Stimulated activated effector memory CD8-positive, alpha-beta T cell treated with anti-CD3 and anti-CD28 coated beads, Interleukin-12 subunit alpha, Interleukin-12 subunit beta, amount 100 ng/mL, for 72 hours (primary cell): Measurements from ENCODE around the gene MICALL2.

Experiments used
- ATAC-seq: fragments of 150-1000 bp; cut with Tn5 transposase; 2 replicates; pipeline ENCODE4 v1.10.0; 2021
- DNase-seq, 2 donors: peaks; one replicate each; pipeline ENCODE4 v3.0.0; 2021 to 2022; ENCODE audit warnings: low spot score in 2 of 2
- H3K27ac Mint-ChIP-seq: one replicate; pipeline ENCODE4 v1.8.0; 2022; ENCODE audit warnings: mild to moderate bottlenecking, mixed read lengths
- H3K36me3 Mint-ChIP-seq: one replicate; pipeline ENCODE4 v1.8.0; 2022; ENCODE audit warnings: mild to moderate bottlenecking, mixed read lengths
- H3K4me1 Mint-ChIP-seq: one replicate; pipeline ENCODE4 v1.8.0; 2022; ENCODE audit warnings: mixed read lengths
- H3K4me3 Mint-ChIP-seq: one replicate; pipeline ENCODE4 v1.8.0; 2022; ENCODE audit warnings: mild to moderate bottlenecking, mixed read lengths
- H3K9me3 Mint-ChIP-seq: one replicate; pipeline ENCODE4 v1.8.0; 2022; ENCODE audit warnings: mixed read lengths

Gene MICALL2

DNA sequence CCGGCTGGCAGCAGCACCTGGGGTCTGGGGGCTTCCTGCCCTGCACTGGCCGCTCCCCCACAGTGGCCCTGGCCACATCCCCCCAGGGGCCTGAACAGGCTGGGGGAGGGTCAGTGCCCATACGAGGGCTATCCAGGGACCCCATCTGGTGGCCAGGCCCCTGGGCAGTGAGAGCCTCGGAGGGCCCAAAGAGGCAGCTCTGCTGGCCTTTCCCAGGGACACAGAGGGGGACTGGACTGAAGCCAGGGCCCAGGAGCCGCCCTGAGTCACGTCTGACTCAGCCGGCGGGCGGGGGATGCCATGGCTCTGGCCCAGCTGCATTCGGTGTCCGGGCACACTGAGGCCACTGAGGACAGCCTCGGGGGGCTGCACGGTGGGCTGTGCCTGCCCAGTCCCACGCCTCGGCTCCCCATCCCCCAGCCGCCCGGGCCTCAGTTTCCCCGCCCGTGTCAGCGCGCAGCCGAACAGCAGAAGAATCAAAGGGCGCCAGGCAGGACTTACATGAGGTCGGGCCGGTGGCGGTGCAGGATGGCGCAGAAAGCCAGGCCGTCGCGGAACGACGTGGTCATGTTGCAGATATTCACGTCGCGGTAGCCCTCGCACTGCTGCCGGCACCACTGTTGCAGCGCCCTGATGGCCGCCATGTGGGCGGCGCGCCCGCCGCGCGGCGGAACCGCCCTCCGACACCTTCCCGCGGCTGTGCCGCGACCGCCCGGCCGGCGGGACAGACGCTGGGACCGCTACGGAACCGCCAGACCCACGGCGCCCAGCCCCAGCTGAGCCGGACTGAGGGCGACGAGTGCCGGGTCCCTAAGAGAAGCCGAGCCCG is at the start of gene MICALL2:
MICALL2 (minus strand) TSS at position 788 of the 829 bp plus-strand sequence; CDS start at position 644, 144 bp downstream.
- DNase-seq, result peak in 1 of 2 donors; percentile 36
- Mint-ChIP-seq H3K4me3 (peak within 1 kb of the TSS; percentile 72), H3K9me3 (no peaks in the 10 kb centered on the region), H3K27ac (peak within 1 kb of the TSS; percentile 78), H3K36me3 (peaks cover 4% of the 10 kb centered on the region), H3K4me1 (peaks cover 32% of the 10 kb centered on the region)
- peak; percentile 47 for ATAC-seq

DNA sequence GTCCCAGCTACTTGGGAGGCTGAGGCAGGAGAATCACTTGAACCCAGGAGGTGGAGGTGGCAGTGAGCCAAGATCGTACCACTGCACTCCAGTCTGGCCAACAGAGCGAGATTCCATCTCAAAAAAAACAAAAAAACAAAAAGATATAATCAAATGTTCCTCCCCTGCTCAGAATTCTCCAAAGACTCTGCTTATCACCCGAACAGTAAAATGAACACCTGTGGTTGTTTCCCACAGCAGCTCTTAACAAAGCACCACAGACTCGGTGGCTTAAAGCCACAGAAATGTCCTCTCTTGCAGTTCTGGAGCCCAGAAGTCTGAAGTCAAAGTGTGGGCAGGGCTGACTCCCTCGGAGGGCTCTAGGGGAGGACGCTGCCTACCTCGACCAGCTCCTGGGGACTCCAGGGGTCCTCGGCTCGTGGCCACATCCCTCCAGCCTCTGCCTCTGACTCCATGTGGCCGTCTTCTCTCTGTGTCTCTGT is 49.0 kb upstream of the MICALL2 start:
- H3K4me3 Mint-ChIP-seq, result no peak overlapping the region
- H3K4me1 Mint-ChIP-seq, result peaks cover 14% of the 10 kb centered on the region
- H3K27ac Mint-ChIP-seq, result peak overlapping the region; percentile 50
- DNase-seq, result no peak
- ATAC-seq, result no peak
- H3K36me3 Mint-ChIP-seq, result peaks cover 4% of the 10 kb centered on the region
- H3K9me3 Mint-ChIP-seq, result no peaks in the 10 kb centered on the region

DNA sequence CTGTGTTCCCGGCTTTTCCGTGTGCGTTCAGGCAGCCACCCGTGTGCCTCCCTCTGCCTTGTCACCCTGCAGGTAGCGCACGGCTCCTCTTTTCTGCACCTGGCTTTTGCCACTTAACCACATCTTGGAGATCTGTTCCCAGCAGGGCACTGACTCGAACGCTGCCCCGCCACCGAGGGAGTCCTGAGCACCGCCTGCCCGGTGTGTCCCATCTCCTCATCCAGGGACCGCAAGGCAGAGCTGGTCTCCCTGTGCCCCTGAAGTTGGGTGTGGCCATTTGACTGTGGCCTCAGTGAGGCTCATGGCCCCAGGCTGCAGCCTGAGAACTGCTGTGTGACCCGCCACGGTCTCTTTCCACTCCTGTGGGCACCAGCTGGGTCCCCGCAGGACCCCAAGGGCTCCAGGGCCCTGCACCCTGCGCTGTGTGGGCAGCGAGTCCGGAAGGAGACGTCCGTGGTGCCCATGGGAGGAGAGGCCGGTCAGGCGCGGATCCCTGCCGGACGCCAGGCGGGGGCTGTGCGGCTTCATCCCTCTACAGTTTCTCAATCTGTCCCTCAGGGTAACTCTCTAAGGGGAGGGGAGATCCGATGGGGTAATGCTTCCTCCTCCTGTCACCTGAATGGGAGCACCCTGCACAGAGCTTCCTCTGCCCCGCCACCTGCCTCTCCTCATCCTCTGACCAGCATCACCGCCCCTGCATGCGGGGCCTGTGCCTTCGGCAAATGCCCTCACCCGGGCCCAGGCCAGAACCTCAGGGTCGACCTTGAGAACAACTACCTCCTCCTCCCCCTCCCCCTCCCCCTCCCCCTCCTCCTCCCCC is 46.7 kb upstream of the MICALL2 start:
- no peak overlapping the region for H3K27ac Mint-ChIP-seq

DNA sequence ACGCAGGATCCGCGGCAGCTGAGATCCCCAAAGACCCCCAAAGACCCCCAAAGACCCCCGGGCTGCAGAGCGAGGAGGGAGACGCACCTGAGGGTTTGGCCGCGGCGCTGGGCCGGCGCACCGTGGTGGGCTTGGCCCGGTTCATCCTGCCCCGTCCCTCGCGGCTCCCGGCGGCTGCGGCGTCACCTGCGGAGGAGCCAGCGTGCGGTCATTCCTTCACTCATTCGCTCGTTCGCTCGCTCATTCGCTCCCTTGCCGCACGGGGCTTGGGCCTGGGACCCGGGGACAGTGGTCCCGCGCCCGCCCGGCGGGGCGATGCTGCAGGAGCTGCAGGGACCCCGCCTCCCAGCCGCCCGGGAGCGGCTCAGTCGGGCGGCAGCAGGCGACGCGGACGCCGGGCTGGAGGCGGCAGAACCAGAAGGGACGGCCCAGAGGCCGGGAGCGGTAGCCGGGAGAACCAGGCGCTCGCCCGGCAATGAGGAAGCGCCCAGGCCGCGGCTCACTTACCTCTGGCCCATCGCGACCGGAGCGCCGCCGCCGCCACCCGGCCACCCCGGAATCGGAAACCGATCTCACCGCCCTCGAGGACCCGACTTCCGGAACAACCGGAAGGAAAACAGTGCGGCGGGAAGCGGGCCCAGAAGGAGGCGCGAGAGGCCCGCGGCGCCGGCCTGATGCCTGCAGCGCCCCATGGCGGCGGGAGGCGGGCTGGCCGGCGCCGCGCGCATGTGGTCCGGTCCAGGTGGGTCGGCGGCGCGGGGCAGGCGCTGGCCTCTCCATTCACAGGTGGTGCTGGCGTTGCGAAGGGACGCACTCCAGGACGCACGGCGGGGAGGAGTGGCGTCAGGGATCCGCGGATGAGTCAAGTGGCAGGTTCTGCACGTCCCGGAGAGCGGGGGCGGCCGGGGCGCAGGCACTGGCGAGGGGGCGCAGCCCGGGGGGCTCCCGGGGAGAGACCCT is 44.8 kb upstream of the MICALL2 start, which contains the start of gene INTS1:
INTS1 (minus strand) TSS at position 574 of the 960 bp plus-strand sequence; CDS start at position 145, 429 bp downstream.
- Mint-ChIP-seq H3K36me3 (peaks cover 34% of the 10 kb centered on the region), H3K9me3 (no peaks in the 10 kb centered on the region), H3K4me3 (peak within 1 kb of the TSS; percentile 80), H3K4me1 (peaks cover 36% of the 10 kb centered on the region), H3K27ac (peak within 1 kb of the TSS; percentile 87)
- DNase-seq (peak; percentile 83 to 93), ATAC-seq (peak; percentile 93)

More for the DNA sequence above, 46.7 kb upstream of the MICALL2 start:
- DNase-seq, result no peak
- H3K4me1 Mint-ChIP-seq, result peaks cover 28% of the 10 kb centered on the region
- H3K4me3 Mint-ChIP-seq, result peak overlapping the region; percentile 80
- H3K36me3 Mint-ChIP-seq, result peaks cover 26% of the 10 kb centered on the region
- H3K9me3 Mint-ChIP-seq, result no peaks in the 10 kb centered on the region
- ATAC-seq, result no peak

DNA sequence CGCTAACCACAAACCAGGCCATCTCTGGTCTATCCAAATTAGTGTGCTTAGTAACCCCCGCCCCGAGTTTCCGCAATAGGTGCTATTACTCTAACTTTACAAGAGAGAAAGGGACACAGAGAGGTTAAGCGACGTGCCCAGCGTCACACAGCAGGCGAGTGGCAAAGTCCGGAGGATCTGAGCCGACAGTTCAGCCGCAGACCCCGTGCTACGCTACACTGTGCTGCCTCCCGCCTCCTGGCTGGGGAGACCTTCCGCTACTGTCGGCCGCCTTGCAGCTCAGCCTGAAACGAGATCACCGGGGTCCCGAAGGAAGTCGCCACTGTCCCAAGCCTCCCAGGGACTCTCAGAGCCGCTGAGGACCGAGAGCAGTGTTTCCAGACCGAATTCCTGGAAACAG is 44.1 kb upstream of the MICALL2 start:
- DNase-seq (no peak), ATAC-seq (no peak)
- peak overlapping the region; percentile 87 for H3K27ac Mint-ChIP-seq
- H3K4me1 Mint-ChIP-seq, result peaks cover 36% of the 10 kb centered on the region
- H3K4me3 Mint-ChIP-seq, result peak overlapping the region; percentile 80
- H3K36me3 Mint-ChIP-seq, result peaks cover 34% of the 10 kb centered on the region
- no peaks in the 10 kb centered on the region for H3K9me3 Mint-ChIP-seq

DNA sequence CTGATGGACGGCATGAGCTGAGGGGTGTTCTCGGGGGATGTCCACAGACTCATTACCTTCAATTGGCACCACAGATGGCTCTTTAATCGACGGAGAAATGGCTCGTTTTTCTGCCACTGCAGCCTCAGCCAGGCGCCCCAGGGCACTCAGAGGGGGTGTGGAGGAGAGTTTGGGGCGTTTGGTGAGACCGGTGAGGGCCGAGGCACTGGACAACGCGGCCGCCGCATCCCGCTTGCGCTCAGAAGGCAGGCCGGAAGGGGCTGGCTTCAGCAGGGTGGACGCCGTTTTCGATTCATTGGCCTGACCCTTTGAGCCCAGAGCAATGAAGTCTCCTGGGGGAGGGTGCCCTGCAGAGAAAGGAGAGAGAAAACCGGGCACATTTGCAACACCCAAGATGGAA is 43.6 kb upstream of the MICALL2 start:
- no peaks in the 10 kb centered on the region for H3K9me3 Mint-ChIP-seq
- peaks cover 36% of the 10 kb centered on the region for H3K4me1 Mint-ChIP-seq
- ATAC-seq, result no peak

DNA sequence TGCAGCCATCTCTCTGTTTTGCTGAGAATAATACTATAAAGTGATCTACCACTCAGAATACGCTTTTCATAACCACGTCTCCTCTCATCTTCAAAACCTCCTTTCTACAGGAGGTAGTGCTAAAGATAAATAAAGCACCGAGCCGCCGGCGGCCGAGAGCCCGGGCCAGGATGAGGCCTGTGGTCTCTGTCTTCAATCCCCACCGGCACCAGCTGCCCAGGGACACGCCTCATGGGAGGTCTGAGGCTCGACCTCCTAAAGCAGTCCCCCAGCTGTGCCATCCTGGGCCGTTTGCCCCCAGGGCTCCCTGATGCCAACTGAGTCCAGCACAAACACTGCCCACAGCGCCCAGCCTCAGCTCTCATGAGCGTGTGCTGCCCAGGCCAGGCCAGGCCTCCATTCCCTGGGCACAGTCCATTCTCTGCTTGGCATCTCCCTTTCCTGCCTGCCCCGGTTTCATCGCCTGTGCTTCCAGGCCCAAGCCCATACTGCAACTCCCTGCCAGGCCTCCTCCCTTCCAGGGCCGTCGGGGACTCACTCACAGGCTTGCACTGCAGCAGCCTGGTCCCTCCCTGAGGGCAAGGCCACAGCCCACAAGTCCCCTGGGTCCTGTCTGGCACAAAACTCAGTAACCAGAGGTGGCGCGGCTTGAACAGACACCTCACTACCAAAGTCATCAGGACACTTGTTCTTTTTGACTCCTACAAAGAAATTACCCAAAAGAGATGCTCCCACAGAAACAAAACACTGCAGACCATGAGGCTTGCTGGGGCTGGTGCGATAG is 42.4 kb upstream of the MICALL2 start:
- H3K36me3 Mint-ChIP-seq, result peaks cover 43% of the 10 kb centered on the region
- H3K4me3 Mint-ChIP-seq, result peak overlapping the region; percentile 80
- peak overlapping the region; percentile 87 for H3K27ac Mint-ChIP-seq
- H3K9me3 Mint-ChIP-seq, result no peaks in the 10 kb centered on the region
- ATAC-seq, result no peak
- H3K4me1 Mint-ChIP-seq, result peaks cover 32% of the 10 kb centered on the region
- DNase-seq, result no peak

More for the DNA sequence above, 43.6 kb upstream of the MICALL2 start:
- Mint-ChIP-seq H3K4me3 (peak overlapping the region; percentile 80), H3K36me3 (peaks cover 34% of the 10 kb centered on the region), H3K27ac (peak overlapping the region; percentile 87)
- DNase-seq, result no peak

DNA sequence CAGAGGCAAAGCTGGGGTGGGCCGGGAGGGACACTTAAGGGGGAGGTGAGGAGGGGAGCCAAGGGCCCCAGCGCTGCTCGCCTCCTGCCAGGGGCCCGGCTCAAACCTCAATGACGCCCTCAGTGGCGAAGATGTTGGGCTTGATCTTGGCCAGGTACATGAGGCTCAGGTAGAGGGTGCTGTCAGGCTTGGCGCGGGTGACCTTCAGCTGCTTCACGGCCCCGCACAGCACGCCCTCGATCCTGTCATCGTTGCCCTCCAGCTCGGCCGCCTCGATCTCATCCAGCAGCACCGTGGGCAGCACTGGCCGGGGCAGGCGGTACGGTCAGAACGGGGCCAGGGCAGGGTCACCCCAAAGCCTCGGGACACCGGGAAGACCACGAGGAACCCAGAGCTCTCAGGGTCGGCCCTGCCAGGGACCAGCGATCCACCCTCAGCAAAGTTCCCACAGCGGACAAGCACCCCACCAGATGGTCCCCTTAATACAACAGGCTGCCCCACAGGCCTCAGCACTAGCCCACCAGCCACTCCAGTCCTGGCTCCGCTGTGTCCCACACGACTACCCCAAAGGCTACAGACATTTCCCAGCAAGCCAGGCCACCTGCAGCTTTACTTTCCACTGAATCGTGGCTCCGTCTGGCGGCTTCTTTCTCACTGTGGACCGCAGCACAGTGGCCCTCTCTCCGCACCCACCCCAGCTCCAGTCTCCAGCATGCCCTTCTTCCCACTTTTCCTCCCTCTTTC is 41.0 kb upstream of the MICALL2 start:
- DNase-seq, result no peak
- no peak overlapping the region for H3K4me3 Mint-ChIP-seq
- ATAC-seq, result no peak
- peaks cover 29% of the 10 kb centered on the region for H3K4me1 Mint-ChIP-seq
- H3K9me3 Mint-ChIP-seq, result no peaks in the 10 kb centered on the region
- peaks cover 47% of the 10 kb centered on the region for H3K36me3 Mint-ChIP-seq
- H3K27ac Mint-ChIP-seq, result peak overlapping the region; percentile 8

DNA sequence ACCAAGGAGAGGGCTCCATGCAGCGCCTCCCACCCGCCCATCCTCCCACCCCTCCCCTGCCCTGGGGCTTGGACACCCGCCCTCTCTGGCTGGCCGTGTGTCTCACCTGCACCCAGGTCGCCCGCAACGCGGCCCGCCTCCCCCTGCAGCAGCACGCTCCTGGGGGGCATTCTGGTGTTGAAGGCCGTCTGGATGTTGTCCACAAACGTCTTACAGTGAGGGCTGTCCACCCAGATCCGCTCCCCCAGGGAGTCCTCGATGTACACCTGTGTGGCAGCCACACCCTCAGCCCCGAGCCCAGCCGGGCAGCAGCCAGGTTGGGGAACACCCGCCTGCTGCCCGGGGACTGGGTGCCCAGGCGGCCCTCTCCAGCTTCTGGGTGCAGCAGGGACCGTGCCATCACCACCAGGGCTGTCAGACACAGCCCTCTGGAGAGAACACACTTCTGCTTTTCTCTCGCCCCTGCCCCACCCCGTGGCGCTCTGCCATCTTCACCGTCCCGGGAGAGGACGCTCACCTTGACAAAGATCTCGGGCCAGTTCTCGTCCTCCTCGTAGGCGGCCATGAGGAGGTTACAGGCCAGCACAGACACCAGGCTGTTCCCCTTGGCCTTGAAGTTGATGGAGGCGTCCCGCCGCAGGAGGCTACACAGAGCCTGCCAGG is 40.2 kb upstream of the MICALL2 start:
- no peak for DNase-seq
- peaks cover 29% of the 10 kb centered on the region for H3K4me1 Mint-ChIP-seq
- H3K9me3 Mint-ChIP-seq, result no peaks in the 10 kb centered on the region
- peaks cover 48% of the 10 kb centered on the region for H3K36me3 Mint-ChIP-seq
- H3K4me3 Mint-ChIP-seq, result no peak overlapping the region
- H3K27ac Mint-ChIP-seq, result no peak overlapping the region
- no peak for ATAC-seq

DNA sequence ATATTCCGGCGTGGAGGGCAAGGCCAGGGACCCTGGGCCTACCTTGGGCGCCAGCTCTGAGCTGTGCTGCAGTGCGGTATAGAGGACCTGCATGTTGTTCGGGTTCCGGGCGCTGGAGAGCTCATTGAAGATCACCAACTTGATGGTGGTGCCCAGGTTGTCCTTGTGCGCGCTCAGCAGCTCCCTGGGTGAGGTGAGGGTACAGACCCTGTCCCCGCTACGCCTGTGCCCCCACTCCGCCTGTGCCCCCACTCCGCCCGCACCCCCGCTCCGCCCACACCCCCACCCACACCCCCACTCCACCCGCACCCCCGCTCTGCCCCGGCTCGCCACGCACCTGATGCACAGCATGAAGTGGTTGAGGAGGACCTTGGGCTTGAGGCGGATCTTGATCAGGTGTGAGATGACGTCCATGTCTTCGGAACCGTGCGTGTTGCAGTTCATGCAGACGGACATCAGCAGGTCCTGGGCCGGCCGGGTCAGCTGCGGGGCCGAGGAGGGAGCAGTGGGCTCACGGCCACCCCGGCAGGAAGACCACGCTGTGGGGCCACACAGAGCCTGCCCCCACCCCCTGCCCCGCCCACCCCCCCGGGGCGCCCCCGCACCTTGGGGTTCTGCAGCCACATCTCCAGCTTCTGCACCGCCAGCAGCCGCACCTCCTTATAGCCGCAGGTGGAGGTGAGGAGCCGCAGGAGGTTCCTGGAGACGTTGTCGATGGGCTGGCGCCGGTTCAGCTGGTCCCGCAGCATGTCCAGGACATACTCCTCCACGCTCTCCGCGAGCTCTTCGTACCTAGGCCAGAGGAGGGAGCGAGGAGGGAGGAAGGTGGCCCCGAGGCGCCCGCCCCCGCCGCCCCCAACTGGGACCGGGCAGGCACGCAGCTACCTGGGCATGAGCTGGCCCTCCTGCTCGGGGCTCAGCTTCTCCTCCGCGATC is 39.4 kb upstream of the MICALL2 start:
- Mint-ChIP-seq H3K27ac (no peak overlapping the region), H3K4me1 (peaks cover 29% of the 10 kb centered on the region), H3K36me3 (peaks cover 54% of the 10 kb centered on the region), H3K9me3 (no peaks in the 10 kb centered on the region), H3K4me3 (no peak overlapping the region)
- no peak for ATAC-seq
- no peak for DNase-seq

DNA sequence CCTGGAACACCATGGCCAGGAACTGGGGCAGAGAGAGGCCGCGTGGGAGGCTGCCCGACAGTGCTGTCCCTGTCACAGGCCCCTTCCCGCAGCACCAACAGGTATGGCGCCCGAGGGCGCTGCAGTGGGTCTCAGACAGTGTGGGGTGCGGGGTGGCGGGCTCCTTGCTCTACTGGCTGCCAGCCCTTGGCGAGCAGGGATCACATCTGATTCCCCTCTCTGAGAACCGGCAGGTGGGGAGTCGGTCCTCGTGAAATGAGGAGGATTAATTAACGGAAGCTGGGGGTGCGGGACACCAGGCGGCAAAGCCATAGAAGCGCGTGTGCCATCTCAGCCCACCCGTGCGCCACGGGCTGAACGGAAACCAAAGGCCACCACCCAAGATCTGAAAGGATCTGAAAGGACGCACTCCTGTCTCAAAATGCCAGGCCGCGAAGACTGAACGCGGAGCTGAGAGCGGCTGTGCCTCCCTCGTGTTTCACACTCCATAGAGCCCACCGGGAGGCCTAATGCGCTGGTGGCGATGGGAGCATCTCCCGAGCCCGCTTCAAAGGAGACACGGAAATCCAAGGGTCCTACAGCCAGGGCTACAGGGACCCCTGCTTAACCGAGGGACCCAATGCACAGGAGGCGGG is 38.1 kb upstream of the MICALL2 start:
- no peaks in the 10 kb centered on the region for H3K9me3 Mint-ChIP-seq
- ATAC-seq (no peak), DNase-seq (no peak)
- peaks cover 18% of the 10 kb centered on the region for H3K4me1 Mint-ChIP-seq
- no peak overlapping the region for H3K27ac Mint-ChIP-seq
- H3K4me3 Mint-ChIP-seq, result no peak overlapping the region
- H3K36me3 Mint-ChIP-seq, result peaks cover 44% of the 10 kb centered on the region
